Effector memory CD4-positive, alpha-beta T cell (primary cell): ENCODE results near the gene MARK1.
"Not testable (repeated sequence)": the region's sequence is repeated elsewhere in the genome, so short reads cannot be mapped to it uniquely, and the experiment has no call there.

ENCODE experiments used
- DNase-seq, 3 donors: peaks; one replicate each; pipeline ENCODE4 v3.0.0-alpha.2; 2020
- H3K27ac ChIP-seq: 2 replicates; pipeline ENCODE4 v1.7.0; 2013; ENCODE audit warnings: mild to moderate bottlenecking, low read length, moderate library complexity; ENCODE audit not compliant: insufficient read depth, poor library complexity, severe bottlenecking
- H3K27me3 ChIP-seq: replicated peaks from 2 replicates; pipeline ENCODE4 v1.7.0; 2013; ENCODE audit warnings: mild to moderate bottlenecking, low read length; ENCODE audit not compliant: insufficient read depth, control insufficient read depth, poor library complexity, severe bottlenecking
- H3K36me3 ChIP-seq: 2 replicates; pipeline ENCODE4 v1.7.0; 2013; ENCODE audit warnings: mild to moderate bottlenecking, low read length, moderate library complexity; ENCODE audit not compliant: control insufficient read depth, insufficient read depth
- H3K4me1 ChIP-seq: 2 replicates; pipeline ENCODE4 v1.7.0; 2013; ENCODE audit warnings: low read length, mild to moderate bottlenecking; ENCODE audit not compliant: control insufficient read depth, insufficient read depth, poor library complexity, severe bottlenecking
- H3K4me3 ChIP-seq: 2 replicates; pipeline ENCODE4 v1.7.0; 2013; ENCODE audit warnings: low read length, low read depth, mild to moderate bottlenecking; ENCODE audit not compliant: insufficient read depth, poor library complexity, severe bottlenecking
- H3K9me3 ChIP-seq: 2 replicates; pipeline ENCODE4 v1.7.0; 2013; ENCODE audit warnings: mild to moderate bottlenecking, low read length, moderate library complexity; ENCODE audit not compliant: control insufficient read depth

The MARK1 gene

DNA sequence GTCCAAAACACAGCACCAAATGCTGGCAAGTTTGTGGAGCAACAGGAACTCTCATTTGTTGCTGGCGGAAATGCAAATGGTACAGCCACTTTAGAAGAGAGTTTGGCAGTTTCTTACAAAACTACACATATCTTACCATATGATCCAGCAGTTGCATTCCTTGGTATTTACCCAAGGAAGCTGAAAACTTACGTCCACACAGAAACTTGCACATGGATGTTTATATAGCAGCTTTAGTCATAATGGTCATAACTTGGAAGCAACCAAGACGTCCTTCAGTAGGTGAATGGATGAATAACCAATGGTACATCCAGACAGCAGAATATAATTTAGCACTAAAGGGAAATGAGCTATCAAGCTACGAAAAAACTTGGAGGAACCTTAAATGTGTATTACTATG is 66.4 kb downstream of the MARK1 start:
- no peak overlapping the region for H3K4me3 ChIP-seq
- H3K27ac ChIP-seq = no peak overlapping the region
- no peak for DNase-seq
- no peaks in the 10 kb centered on the region for H3K9me3 ChIP-seq
- no peaks in the 10 kb centered on the region for H3K36me3 ChIP-seq
- no peaks in the 10 kb centered on the region for H3K4me1 ChIP-seq
- no peaks in the 10 kb centered on the region for H3K27me3 ChIP-seq

GRCh38 chr1:220595179-220595578 is 67.2 kb downstream of the MARK1 start:
- H3K36me3 ChIP-seq = no peaks in the 10 kb centered on the region
- H3K4me3 ChIP-seq = no peak overlapping the region

GRCh38 chr1:220604926-220605325 is 77.0 kb downstream of the MARK1 start:
- H3K4me1 ChIP-seq = no peaks in the 10 kb centered on the region
- no peak overlapping the region for H3K4me3 ChIP-seq
- no peak overlapping the region for H3K27ac ChIP-seq
- DNase-seq = no peak
- no peaks in the 10 kb centered on the region for H3K36me3 ChIP-seq
- no peaks in the 10 kb centered on the region for H3K9me3 ChIP-seq
- no peaks in the 10 kb centered on the region for H3K27me3 ChIP-seq

More at GRCh38 chr1:220595179-220595578, 67.2 kb downstream of the MARK1 start:
- H3K27ac ChIP-seq = no peak overlapping the region
- H3K27me3 ChIP-seq = no peaks in the 10 kb centered on the region
- H3K4me1 ChIP-seq = no peaks in the 10 kb centered on the region
- no peak for DNase-seq
- no peaks in the 10 kb centered on the region for H3K9me3 ChIP-seq

DNA sequence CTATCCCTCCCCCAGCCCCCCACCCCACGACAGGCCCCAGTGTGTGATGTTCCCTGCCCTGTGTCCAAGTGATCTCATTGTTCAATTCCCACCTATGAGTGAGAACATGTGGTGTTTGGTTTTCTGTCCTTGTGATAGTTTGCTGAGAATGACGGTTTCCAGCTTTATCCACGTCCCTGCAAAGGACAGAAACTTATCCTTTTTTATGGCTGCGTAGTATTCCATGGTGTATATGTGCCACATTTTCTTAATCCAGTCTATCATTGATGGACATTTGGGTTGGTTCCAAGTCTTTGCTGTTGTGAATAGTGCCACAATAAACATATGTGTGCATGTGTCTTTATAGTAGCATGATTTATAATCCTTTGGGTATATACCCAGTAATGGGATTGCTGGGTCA is 77.7 kb downstream of the MARK1 start:
- not testable (repeated sequence) for H3K4me3 ChIP-seq, H3K27ac ChIP-seq, H3K4me1 ChIP-seq, H3K27me3 ChIP-seq, H3K9me3 ChIP-seq, DNase-seq, H3K36me3 ChIP-seq

DNA sequence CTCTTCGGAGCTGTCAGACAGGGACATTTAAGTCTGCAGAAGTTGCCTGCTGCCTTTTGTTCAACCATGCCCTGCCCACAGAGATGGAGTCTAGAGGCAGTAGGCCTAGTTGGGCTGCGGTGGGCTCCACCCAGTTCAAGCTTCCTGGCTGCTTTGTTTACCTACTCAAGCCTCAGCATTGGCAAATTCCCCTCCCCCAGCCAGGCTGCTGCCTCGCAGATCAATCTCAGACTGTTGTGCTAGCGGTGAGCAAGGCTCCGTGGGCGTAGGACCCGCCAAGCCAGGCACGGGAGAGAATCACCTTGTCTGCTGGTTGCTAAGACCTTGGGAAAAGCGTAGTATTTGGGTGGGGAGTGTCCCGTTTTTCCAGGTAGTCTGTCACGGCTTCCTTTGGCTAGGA is 83.2 kb downstream of the MARK1 start:
- DNase-seq, H3K36me3 ChIP-seq, H3K27me3 ChIP-seq, H3K27ac ChIP-seq, H3K4me1 ChIP-seq, H3K9me3 ChIP-seq, H3K4me3 ChIP-seq: not testable (repeated sequence)

DNA sequence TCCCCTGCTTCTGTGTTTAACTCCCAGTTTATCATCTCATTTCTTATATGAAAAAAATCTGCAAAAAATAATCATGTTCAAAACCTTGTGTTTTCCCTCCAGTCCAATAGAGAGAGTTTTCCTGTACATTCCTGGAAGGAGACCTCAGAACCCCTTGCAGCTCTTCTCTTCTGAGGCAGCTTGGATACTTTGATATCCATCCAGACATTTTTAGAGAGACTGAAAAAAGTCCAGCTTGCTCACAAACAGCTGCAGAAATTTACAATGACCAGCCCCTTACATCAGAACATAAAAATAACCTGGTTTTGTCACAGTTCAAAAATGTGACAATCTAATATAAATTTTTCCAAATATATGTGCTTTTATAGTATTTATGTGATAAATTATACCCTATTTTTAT is 88.9 kb downstream of the MARK1 start:
- H3K4me3 ChIP-seq = no peak overlapping the region
- DNase-seq = no peak

DNA sequence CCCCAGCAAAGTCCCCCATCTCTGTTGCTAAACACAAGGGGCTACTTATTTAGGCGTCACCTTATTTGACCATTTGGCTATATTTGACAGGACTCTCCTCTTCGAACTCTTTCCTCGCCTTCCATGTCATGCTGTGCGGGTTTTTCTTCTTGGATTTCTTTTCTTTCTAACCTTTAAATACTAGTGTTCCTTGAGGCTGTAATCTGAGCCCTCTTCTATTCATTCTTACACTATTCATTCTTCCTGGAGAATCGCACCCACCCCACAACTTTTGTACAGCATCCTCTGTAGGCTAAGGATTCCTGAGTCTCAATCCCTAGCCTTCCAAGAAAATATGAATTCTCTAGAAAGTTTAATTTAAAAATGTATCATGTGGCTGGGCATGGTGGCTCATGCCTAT is 100.5 kb downstream of the MARK1 start:
- no peak for DNase-seq
- no peaks in the 10 kb centered on the region for H3K4me1 ChIP-seq
- H3K27ac ChIP-seq = no peak overlapping the region
- no peaks in the 10 kb centered on the region for H3K27me3 ChIP-seq
- H3K9me3 ChIP-seq = no peaks in the 10 kb centered on the region
- H3K4me3 ChIP-seq = no peak overlapping the region
- no peaks in the 10 kb centered on the region for H3K36me3 ChIP-seq

More for the DNA sequence above, 88.9 kb downstream of the MARK1 start:
- no peaks in the 10 kb centered on the region for H3K27me3 ChIP-seq
- H3K36me3 ChIP-seq = no peaks in the 10 kb centered on the region
- no peaks in the 10 kb centered on the region for H3K9me3 ChIP-seq
- H3K27ac ChIP-seq = no peak overlapping the region
- H3K4me1 ChIP-seq = no peaks in the 10 kb centered on the region

DNA sequence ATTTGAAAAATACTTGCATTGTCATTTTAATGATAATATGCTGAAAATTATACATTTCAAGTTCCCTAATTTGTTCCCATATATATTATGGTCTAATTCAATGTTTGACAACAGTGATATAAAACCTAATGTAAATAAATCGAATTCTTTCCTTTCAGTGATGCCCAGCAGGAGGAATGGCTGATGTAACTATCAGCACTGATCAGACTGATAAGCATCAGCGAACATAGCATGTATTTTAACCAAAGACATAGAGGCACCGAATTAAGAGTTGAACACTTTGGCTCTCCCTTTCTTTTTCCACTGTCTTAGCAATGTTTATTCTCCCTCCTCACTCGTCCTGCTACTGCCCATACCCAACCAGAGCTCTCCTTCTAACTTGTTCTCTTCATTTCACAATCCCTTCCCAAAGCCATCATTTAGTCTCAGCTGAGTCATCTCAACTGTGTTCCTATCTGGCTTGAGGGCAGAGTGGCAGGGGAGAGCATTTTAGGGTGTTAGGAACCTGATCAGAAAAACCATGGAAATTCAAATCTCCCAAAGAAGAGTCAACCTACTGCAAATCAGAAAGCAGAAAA is 103.4 kb downstream of the MARK1 start:
- no peak for DNase-seq
- Histone ChIP-seq H3K9me3 (no peaks in the 10 kb centered on the region), H3K36me3 (no peaks in the 10 kb centered on the region), H3K27ac (no peak overlapping the region), H3K27me3 (no peaks in the 10 kb centered on the region), H3K4me1 (no peaks in the 10 kb centered on the region), H3K4me3 (no peak overlapping the region)

DNA sequence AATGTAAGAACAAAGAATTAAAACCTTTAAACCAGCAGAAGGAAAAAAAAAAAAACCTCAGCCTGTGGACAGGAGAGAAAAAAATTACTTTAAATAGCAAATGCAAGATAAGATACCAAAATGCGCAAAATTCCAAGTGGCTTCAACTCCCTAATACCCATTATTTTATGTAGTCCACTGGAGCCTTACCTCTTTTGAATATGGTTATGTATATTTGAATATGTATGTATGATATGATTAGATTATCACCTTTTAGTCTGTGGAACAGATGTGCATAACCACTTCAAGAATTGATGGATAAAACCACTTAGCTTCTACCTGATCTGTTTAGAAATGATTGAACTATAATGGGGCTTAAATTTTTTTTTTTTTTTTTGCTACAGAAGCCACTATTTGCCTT is 109.8 kb downstream of the MARK1 start:
- H3K36me3 ChIP-seq = no peaks in the 10 kb centered on the region
- no peak overlapping the region for H3K27ac ChIP-seq
- H3K9me3 ChIP-seq = no peaks in the 10 kb centered on the region
- no peak for DNase-seq
- no peaks in the 10 kb centered on the region for H3K4me1 ChIP-seq
- H3K27me3 ChIP-seq = no peaks in the 10 kb centered on the region
- no peak overlapping the region for H3K4me3 ChIP-seq

DNA sequence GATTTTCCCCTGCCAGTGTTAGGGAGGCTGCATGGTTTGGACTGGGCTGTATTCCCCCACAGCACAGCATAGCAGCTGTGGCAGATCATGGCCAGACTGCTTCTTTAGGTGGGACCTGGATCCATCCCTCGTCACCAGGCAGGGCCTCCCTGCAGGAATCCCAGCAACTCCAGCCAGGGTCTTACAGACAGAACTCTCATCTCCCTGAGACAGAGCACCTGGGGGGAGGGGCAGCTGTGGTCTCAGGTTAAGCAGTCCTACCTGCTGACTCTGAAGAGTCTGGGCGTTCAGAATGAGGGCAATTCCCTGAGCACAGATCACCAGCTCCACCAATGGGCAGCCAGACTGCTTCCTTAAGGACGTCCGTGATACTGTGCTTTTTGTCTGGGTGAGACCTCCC is 114.3 kb downstream of the MARK1 start:
- no peaks in the 10 kb centered on the region for H3K27me3 ChIP-seq
- H3K4me3 ChIP-seq = no peak overlapping the region
- H3K4me1 ChIP-seq = no peaks in the 10 kb centered on the region
- no peaks in the 10 kb centered on the region for H3K9me3 ChIP-seq
- no peak for DNase-seq
- no peaks in the 10 kb centered on the region for H3K36me3 ChIP-seq
- no peak overlapping the region for H3K27ac ChIP-seq

DNA sequence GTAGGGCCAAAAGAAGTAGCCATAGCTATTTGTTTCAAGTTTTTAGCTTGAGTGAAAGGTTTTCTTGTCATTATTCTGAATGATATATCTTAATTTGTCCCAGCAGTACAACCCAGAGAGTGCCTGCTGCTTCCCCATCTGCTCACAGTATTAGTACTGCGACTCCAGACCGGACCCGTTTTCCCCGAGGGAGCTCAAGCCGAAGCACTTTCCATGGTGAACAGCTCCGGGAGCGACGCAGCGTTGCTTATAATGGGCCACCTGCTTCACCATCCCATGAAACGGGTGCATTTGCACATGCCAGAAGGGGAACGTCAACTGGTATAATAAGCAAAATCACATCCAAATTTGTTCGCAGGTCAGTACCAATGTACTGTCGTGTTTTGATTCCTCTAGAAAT is 125.1 kb downstream of the MARK1 start:
- Histone ChIP-seq H3K4me1 (no peaks in the 10 kb centered on the region), H3K36me3 (no peaks in the 10 kb centered on the region), H3K4me3 (no peak overlapping the region), H3K9me3 (no peaks in the 10 kb centered on the region), H3K27ac (no peak overlapping the region), H3K27me3 (no peaks in the 10 kb centered on the region)
- DNase-seq = no peak
